SH-SY5Y (cell line): Measurements from ENCODE around the gene BLOC1S5.

Experiments
- GATA2 ChIP-seq: IDR thresholded peaks from 2 replicates; pipeline ENCODE4 v1.6.1; 2011; ENCODE audit warnings: mild to moderate bottlenecking, low read depth, low read length
- GATA3 ChIP-seq: IDR thresholded peaks from 2 replicates; pipeline ENCODE4 v1.6.1; 2011; ENCODE audit warnings: low read depth, mild to moderate bottlenecking, low read length, moderate library complexity

DNA sequence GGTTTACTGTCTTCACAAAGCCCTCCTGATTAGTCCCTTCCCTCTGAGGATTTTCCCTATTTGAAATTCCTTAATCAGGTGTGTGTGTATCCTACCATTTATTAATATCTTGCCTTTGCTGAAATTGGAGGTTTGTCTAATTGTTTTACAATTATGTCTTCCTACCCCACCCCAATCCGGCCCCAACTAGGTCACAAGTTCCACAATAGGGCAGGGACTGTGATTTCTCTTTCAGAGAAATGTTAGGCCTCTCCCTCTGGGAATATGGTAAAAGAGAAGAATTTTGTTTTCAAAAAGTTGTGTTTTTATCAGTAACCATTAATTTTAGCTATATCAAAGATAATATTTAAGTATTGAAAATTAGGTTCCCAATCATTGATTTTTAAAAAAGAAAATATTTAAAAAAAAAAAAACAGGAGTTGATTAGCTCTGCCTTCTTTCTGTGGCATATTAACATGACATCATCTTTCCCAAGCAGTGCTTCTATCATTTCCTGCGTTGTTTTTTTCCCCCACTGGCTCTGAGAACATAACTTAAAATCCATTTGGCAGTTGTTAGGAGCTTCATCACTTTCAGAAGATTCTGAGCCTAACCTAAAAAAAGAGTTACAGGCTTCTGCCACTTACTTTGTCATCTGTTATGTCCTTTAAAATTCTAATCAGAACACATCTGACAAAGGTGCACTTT is 36.1 kb downstream of the BLOC1S5 start:
- TF ChIP-seq GATA3 (no peak), GATA2 (no peak)
